Measurements from ENCODE around the gene ABCF1. TPM values are rescaled to one million over a fixed set of nuclear protein-coding genes. Genes with fewer than 3 reads are reported as not detected.
A peak's percentile ranks its signal among the peaks of the same experiment; 100 is the strongest.

ABCF1 gene
- total and polyA plus RNA-seq, 2 of the 8 experiments (the other 6 are each of a cell fraction or from before 2014, with no cell fraction given) = 48.8 to 123 TPM

GRCh38 chr6:30616811-30617564, 45.7 kb downstream of the ABCF1 start, which contains the start of gene PPP1R10 (continued):
- peak; percentile 99 for TF ChIP-seq TBP (IDR thresholded peaks at IDR 0.05; ENCODE audit: low read depth, low read length)
- TF ChIP-seq TAF1 (IDR thresholded peaks at IDR 0.05; ENCODE audit: low read depth, low read length) = peak; percentile 100
- TF ChIP-seq EZH2 (IDR thresholded peaks at IDR 0.05; ENCODE audit: low read depth, low read length, severe bottlenecking) = no peak
- TF ChIP-seq CHD7 (IDR thresholded peaks at IDR 0.05; ENCODE audit: insufficient replicate concordance, low read length) = no peak
- peak; percentile 55; the same call in 1 of the 2 replicates for TF ChIP-seq GABPA (IDR thresholded peaks at IDR 0.05; ENCODE audit: borderline replicate concordance, insufficient read depth, low read length)
- TF ChIP-seq SP2 (IDR thresholded peaks at IDR 0.05; ENCODE audit: low read length) = no peak
- no peak for TF ChIP-seq RAD21 (IDR thresholded peaks at IDR 0.05 in 1 of 2, conservative IDR thresholded peaks at IDR 0.05 in 1 of 2; ENCODE audit: low read depth in 2 of 2, low read length in 2 of 2)
- 0 out of 2 replicates have a peak, but pooled peaks have one; percentile 32 for TF ChIP-seq KDM5A (IDR thresholded peaks at IDR 0.05; ENCODE audit: low read length)
- TF ChIP-seq POLR2AphosphoS5 (IDR thresholded peaks at IDR 0.05; ENCODE audit: low read depth, low read length) = peak; percentile 99
- TF ChIP-seq SRF (IDR thresholded peaks at IDR 0.05; ENCODE audit: low read depth, low read length) = no peak
